ENCODE measurements around the gene VPS35.

- TF ChIP-seq CTCF (IDR thresholded peaks at IDR 0.05) (no peak), POLR2A (IDR thresholded peaks at IDR 0.05) (no peak)
These were observed 12.6 kb upstream of the VPS35 start for GRCh38 chr16:46701615-46702014.

Data from upper lobe of left lung (tissue), 4 donors.